ENCODE measurements around the gene SMIM20.
A peak's percentile ranks its signal among the peaks of the same experiment; 100 is the strongest.
"Not testable (repeated sequence)": the region's sequence is repeated elsewhere in the genome, so short reads cannot be mapped to it uniquely, and the experiment has no call there.

SMIM20 gene

GRCh38 chr4:25913851-25914669, at the start of gene SMIM20:
Gene SMIM20 (plus strand): TSS chr4:25914220. CDS start chr4:25914314, 94 bp downstream.
- DNase-seq, result peak; percentile 93 to 94

GRCh38 chr4:25865586-25865985, 48.4 kb upstream of the SMIM20 start:
- DNase-seq, result no peak

GRCh38 chr4:25866401-25866800, 47.6 kb upstream of the SMIM20 start:
- DNase-seq, result not testable (repeated sequence)

- no peak for DNase-seq
These were observed 46.2 kb upstream of the SMIM20 start for GRCh38 chr4:25867781-25868294.

GRCh38 chr4:25870081-25870480, 43.9 kb upstream of the SMIM20 start:
- no peak for DNase-seq

- no peak for DNase-seq
These were observed 41.0 kb upstream of the SMIM20 start for GRCh38 chr4:25872851-25873631.

- no peak for DNase-seq
These were observed 40.3 kb upstream of the SMIM20 start for GRCh38 chr4:25873632-25874129.

- no peak for DNase-seq
These were observed 39.4 kb upstream of the SMIM20 start for GRCh38 chr4:25874655-25875054.

- DNase-seq, result peak in 1 of 2 donors; percentile 51
These were observed 38.7 kb upstream of the SMIM20 start for GRCh38 chr4:25875281-25875745.

GRCh38 chr4:25878676-25879075, 35.3 kb upstream of the SMIM20 start:
- DNase-seq, result peak in 1 of 2 donors; percentile 67

GRCh38 chr4:25879091-25879584, 34.9 kb upstream of the SMIM20 start:
- DNase-seq, result no peak

GRCh38 chr4:25879587-25879986, 34.4 kb upstream of the SMIM20 start:
- no peak for DNase-seq

GRCh38 chr4:25879991-25880651, 33.9 kb upstream of the SMIM20 start:
- no peak for DNase-seq

- DNase-seq, result no peak
These were observed 32.8 kb upstream of the SMIM20 start for GRCh38 chr4:25881193-25881592.

- no peak for DNase-seq
These were observed 31.8 kb upstream of the SMIM20 start for GRCh38 chr4:25882226-25882625.

- no peak for DNase-seq
These were observed 30.5 kb upstream of the SMIM20 start for GRCh38 chr4:25883565-25883964.

- DNase-seq, result no peak
These were observed 29.8 kb upstream of the SMIM20 start for GRCh38 chr4:25884031-25884782.

- no peak for DNase-seq
These were observed 25.2 kb upstream of the SMIM20 start for GRCh38 chr4:25888781-25889180.

GRCh38 chr4:25889589-25890503, 24.2 kb upstream of the SMIM20 start:
- DNase-seq, result no peak

GRCh38 chr4:25890571-25891485, 23.2 kb upstream of the SMIM20 start:
- DNase-seq, result no peak

Measured in CD4-positive, alpha-beta T cell treated with Interleukin-1 beta for 1 hour (primary cell).